Activated CD4-positive, alpha-beta T cell treated with anti-CD3 and anti-CD28 coated beads for 24 hours (primary cell): ENCODE data around the gene KIF16B.
"Not testable (repeated sequence)": the region's sequence is repeated elsewhere in the genome, so short reads cannot be mapped to it uniquely, and the experiment has no call there.

ENCODE experiments used
- DNase-seq, 2 donors: peaks; one replicate each; pipeline ENCODE4 v3.0.0-alpha.2; 2020; ENCODE audit warnings: low read depth in 2 of 2

KIF16B gene

DNA sequence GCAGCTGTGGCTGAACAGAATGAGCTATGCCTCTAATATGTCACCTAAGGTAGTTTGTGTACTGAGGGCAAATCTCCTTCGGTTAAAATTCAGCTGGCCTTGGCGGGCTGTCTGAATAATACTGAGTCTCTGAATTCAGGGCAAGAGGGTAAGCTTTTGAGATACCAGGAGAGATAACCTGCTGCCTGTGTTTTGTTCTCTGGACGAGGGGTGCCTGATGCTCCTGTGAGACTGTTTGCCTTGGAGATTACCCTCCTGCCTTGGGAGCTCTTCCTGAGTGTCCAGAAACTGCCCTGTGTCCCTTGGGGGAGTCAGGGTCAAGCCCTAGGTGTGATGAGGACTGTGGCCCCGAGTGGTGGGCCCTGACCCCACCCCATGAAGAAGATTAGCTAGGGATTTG, 282.9 kb downstream of the KIF16B start:
- DNase-seq: no peak

DNA sequence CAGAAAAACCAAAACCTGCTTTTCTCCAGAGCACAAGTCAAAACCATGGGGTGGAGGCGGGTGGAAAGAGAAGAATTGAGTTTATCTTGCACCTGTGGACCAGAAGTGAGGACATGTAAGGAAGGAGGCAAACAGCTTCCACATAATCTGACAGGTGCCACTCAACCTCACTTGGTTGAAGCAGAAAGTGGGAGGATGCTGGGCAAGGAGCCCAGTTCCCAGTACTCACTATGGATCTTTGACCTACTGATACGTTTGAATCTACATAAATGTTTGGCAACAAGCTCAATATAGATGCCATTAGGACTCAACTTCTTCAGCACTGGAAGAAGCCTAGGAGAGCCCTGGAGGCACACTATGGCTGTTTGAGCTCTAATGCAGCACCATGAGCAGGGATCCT, 285.5 kb downstream of the KIF16B start:
- DNase-seq: no peak

DNA sequence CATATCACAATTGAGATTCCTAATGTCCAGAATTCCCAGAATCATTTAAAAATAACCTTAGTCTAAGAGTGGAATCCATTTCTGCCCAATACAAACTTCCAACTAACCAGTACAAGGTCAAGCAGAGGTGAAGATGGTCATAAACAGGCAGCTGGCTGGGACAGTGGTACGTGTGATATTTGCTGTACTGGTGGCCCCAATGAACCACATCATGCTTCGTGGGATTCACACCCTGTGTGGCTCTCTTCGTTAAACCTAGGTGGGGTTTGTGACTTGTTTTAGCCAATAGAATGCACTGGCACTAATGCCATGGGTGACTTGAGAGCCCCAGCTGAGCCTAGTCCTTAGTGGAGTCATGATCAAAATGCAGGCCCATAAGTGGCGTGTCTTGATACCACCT, 286.6 kb downstream of the KIF16B start:
- no peak for DNase-seq

DNA sequence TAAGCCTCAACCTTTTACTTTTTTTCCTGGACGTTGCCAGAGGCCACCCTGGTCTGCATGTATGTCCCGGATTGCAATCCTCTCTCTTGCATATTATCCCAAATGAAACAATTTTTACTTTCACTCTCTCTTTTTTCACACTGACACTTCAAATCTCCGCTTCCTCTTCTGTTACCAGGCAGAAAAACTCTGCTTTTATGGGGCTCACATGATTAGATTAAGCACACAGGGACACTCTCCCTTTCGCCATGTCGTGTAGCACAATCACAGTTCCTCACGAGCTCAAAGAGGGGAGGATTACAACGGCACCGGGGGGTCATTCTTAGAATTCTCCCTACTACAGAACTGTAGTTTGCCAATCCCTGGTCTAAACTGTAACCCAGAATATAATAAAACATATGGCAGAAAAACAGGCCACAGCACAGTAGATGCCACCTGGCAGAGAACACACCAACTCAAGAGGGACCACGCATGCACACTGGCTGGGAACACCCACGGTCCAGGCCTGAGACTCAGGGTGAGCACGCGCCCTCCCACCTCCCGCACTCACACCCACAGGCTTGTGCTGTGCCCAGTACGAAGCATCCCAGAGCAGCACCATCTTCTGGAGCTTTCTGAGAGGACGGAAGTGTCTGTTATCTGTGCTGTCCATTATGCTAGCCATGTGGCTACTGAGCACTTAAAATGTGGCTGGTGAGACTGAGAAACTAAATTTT, 288.7 kb downstream of the KIF16B start:
- DNase-seq: no peak

DNA sequence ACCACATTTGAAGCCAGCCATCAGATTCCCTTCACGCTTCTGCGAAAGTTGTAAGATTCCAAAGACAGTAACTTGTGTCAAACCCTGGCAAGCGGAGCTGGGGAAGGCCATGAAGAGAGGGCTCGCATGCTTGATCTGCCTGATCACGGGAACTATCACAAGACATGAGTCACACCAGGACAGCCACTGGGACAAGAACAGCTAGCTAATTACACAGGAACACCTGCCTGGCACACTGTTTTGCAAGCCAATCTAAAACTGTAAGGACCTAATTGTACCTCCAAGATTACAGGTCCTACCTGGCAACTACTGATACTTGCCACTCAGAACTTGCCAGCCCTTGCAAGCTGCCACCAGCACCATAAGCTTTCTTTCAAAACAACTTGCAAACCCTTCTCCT, 289.3 kb downstream of the KIF16B start:
- no peak for DNase-seq

DNA sequence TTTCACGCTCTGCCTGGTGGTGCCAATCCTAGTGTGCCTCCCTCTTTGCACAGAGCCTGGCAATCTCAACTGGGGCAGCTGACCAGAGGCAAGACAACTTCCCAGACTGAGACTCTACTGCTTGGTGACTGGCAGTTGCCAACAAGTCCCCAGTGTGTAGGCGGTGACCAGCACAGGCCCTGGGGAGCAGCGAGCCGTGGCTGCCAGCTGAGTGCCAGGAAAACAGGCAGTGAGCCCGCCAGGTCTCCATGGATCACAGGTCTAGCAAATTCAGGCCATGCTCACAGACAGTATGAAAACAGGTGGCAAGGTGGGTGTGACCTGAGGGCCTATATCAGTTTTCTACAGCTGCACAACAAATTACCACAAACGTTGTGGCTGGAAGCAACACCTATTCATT, 289.9 kb downstream of the KIF16B start:
- no peak for DNase-seq

DNA sequence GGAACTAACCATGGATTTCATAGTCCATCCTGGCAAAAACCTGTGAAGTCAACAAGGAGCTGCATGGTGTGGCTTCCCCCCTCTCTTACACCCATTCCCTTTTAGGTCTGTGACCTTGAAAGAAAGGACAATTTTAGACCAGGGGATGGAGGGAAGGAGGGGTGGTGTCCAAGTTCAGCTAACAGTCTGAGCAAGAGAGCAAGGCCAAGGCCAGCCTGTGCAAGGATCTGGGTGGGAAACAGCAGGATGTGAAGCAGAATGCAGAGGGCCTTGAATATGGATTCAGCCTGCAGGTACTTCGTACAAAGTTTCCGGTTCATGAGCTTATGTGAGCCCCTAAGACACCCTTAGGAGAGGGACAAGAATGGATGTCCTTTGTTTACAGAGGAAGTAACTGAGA, 293.0 kb downstream of the KIF16B start:
- DNase-seq: no peak

DNA sequence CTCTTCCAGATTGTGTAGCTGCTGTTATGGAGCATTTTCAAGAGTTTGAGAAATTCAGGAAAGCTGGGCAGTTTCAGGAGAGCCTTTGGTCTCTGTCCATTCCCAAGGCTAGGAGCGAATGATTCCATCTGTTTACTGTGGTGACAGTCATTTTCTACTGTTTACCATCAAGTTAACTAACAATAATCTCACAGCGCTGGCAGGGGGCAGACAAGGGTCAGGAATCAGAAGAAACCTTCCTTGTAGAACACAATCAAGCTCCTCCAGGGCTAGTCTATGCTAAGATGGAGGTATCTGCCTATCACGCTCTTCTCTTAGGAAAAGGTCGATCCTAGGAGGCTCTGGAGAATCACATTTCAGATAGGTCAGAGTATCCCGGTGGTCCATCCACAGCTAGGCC, 293.9 kb downstream of the KIF16B start:
- DNase-seq: no peak

DNA sequence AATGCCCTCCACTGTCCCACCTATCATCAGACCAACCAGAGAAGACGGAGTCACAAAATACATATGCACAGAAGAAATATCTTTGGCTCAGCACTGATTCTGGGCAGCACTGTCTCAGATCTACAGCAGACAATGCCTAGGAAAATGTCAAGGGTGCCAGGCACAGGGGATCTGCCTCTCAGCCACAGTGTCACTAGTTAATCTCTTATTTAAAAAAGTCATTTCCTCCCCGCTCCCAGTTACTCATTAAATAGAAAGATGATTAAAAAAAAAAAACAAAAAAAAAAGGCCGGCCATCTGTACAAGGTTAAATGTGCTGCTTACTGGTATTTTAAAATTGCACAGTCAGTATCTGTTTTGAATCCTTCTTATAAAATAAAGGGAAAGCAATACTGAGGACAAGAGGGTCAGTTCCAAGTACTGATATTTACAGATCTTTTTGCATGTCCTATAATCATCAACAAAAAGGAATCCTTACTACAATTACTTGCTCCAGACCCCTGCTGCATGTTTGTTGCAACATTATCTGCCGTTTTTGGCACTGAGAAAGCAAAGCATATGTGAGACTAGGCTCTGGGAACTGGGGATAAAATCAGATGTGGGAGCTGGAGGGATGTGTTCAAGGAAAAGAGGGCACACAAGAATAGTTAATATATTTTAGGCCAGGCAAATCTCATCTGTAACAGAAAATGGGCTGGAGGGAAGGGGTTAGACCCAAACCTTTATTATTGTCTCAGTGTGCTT, 299.3 kb downstream of the KIF16B start:
- no peak for DNase-seq

DNA sequence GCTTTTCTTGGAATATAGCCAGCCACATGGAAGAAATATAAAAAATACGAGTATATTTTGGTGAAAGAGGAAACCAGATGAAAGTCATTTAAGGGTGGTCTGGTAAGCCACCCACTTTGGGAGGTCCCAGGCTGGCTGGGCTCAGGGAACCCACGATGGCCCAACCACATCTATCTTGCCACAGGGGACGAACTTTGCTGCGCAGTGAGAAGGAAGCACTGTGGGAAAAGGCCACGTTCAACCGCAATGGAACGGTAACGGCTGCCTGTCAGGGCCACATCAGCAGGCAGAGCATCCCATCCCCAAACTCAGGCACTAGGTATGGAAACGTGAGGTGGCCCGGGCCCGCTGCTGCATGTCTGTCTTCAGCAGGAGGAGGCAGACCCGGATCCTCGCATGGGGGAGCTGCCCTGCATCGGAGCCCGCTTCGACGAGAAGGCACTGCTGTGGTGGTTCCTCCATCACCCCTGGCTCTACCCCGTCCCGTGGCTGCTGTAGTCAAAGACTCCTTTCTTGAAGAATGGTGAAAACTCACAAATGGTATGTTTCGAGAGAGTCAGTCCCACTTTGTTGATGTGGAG, 300.4 kb downstream of the KIF16B start:
- DNase-seq: no peak

DNA sequence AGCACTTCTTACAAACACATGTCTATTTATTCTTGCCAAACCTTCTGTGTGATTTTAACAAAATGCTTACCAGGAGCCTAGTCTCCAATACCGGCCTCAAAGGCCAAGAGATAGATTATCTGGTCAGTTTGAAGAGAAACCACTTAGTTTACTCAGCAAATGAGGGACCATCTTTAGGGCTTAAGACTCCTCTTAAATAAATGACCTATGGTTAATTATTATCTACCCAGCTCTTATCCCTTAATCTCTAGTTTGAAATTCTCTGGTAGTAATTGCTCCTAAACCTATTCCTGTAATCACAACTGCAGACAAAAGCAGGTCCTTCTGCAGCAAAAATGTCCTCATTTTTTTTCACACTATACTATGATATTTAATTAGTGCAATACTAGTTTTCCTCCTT, 301.8 kb downstream of the KIF16B start:
- no peak for DNase-seq

DNA sequence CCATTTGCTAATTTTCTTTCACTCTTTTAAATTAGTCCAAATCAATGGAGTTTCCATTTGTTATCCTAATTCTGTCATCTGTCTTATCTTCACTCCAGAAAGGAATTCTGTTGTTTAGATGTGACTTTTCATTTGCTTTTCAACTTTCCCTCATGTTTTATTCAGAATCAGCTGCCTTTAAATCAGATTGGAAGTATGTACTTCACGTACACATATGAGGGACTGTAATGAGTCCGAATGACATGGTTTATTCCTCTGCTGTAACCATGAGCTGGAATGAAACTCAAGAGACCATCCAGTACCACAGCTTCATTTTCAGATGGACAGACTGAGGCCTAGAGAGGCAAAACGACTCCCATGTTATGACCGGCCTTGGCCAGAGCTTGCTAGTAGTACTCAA, 302.3 kb downstream of the KIF16B start:
- DNase-seq: no peak

DNA sequence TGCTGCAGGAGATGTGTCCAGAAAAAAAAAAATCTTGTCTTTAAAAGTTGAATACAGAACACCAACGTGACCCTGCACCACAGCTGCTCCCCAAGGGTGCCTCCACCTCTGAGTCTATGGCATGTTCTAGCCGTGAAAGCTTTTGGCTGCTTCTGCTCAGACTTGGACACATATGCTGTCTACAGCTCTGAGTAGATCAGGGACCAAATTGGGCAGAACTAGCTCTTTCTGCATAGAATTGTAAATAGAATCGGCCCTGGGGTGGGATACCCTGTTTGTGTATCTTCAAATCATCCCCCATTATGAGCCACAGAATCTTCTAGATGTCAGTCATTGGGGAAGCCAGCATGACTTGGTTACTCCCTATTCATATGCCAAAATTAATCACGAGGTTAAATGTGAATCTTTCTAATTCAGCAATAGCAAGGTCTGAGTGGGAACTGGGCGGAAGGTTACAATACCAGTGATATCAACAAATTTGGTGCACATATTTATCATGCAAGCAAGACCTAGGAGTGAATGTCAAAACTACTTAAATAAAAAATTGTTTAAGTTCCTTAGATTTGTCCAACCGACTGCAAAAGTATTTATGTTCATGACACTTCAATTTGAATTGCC, 302.8 kb downstream of the KIF16B start:
- no peak for DNase-seq

DNA sequence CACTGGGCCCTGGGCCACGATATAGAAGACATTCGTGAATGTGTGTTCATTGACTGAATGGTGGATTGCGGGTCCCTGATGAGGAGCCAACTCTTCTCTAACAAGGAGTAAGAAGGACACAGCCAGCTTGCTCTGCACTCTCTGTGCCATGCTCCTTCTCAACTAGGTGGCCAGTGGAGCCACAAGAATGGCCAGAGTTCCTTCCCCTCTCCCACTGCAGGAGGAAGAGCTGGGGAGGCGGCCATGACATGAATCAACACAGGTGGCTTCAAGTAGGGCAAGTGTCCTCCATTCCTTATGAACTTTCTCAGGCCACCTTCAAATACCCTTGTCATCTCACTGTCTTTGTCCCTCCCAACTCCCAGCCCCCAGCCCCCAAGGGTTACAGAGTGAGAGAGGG, 305.7 kb downstream of the KIF16B start:
- DNase-seq: no peak

DNA sequence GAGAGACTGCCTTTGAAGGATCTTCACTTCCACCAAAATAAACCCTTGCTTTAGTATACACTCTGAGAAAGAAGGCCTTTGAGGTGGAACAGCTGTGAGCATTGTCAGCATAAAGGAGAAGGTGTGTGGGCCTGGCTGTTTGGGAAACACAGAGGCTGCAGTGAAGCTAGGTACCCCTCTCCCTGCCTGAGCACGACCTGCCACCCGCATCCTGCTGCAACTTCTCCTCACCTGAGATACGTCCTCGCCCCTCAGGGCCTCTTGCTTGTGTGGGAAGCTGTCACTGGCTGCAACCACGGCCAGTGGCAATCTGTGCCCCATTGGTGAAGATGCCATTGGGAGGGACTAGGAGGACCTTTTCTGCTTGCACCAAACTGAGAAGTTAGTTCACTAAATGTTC, 307.9 kb downstream of the KIF16B start:
- DNase-seq: no peak

DNA sequence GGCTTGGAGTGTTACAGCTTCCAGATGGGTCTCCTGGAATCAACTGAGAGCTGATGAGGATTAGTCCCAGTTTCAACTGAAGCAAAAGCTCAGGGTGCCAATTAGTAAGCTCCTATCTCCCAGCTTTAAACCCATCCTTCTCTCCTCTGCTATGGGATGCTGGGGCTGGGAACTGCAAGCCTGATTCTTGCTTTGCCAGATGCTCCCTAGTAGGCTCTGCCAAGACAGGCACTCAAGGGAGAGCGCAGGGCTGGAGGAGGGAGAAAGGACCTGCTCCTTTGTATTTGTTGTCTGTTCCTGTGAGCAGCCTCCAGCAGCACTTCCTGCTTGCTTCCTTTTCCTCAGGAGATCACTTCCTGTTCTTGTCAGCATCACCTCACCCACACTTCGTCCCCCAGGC, 309.7 kb downstream of the KIF16B start:
- DNase-seq: no peak

DNA sequence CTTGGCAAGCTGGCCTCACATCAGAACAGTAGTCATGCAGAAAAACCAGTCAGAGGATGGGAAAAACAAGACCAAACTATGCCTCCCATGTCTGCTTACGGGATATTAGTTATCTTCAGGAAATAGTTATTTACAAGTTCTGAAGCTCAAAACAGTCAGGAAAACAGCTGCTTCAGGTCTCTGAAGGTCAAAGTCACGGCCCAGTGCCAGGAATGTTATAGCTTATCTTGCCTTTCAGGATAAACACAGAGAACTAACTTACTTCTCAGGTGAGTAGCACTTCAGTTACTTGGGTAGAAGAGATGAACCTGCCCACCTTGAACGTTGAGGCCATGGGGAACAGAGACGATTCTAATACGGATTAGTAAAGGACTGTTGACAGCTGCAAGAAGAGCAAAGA, 310.7 kb downstream of the KIF16B start:
- DNase-seq: no peak

DNA sequence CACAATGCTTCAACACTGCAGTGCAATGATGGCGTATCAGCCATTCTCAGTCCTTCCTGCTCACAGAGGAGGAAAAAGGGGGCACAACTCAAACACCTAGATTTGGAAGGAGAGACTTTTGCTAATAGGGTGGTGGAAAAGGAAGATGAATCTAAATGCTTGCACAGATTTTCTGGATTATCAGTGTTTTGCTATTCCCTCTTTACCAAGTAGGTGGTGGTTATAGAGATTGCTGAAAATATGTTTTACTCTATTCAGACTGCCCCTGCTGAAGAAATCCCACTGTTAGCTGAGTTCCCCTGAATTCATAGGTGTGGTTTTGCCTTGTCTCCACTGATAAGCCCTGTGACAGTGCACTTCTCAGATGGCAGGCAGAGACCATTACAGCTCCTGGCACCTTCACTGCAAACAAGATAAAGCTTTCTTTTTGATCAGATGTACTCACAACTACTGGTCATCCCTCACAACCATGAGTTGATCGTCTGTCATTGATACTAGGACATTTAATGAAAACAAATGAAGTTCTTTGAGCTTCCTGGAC, 311.4 kb downstream of the KIF16B start:
- DNase-seq: no peak

DNA sequence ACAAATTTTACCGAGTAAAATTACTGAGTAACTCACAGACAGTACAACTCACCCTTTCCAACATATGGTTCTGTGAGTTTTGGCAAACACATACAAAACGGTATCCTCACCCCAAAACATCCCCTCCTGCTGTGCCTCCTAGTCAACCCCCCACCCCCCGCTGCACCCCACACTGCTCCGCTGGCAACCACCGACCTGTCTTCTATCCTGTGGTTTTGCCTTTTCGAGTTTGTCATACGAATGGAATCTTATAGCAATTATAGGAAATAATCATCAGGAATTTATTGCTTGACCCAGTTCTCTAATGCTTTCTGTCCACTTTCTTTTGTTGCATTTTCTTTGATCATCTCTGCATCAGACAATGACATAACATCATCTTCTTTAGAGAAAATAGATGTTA, 312.3 kb downstream of the KIF16B start:
- no peak for DNase-seq

DNA sequence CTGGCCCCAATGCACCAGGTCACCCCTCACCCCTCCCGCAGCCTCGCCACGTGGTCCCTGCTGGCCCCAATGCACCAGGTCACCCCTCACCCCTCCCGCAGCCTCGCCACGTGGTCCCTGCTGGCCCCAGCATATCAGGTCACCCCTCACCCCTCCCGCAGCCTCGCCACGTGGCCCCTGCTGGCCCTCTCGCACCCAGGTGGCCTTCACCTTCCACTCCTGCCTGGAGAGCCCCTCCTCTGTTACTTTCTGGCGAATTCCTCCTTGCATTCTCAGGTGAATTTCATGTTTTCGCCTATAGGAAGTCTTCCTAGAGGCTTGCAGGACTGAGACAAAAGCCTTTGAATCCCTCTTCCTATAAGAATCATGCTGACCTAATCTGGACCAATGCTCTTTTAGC, 313.1 kb downstream of the KIF16B start:
- DNase-seq: not testable (repeated sequence)

DNA sequence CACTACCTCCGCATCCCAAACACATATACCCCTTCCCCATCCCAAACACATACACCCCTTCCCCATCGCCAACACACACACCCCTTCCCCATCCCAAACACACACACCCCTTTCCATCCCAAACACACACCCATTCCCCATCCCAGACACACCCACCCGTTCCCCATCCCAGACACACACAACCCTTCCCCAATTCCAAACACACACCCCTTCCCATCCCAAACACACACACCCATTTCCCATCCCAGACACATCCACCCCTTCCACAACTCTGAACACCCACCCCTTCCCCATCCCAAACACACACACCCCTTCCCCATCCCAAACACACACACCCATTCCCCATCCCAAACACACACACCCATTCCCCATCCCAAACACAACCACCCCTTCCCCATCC, 314.5 kb downstream of the KIF16B start:
- no peak for DNase-seq

DNA sequence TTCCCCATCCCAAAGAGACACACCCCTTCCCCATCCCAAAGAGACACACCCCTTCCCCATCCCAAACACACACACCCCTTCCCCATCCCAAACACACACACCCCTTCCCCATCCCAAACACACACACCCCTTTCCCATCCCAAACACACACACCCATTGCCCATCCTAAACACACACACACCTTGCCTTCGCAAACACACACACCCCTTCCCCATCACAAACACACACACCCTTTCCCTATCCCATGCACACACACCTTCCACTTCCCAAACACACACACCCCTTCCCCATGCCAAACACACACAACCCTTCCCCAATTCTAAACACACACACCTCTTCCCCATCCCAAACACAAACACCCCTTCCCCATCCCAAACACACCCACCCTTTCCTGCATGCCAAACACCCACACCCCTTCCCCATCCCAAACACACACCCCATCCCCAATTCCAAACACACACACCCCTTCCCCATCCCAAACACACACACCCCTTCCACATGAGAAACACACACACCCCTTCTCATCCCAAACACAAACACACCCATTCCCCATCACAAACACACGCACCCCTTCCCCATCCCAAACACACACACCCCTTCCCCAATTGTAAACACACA, 315.3 kb downstream of the KIF16B start:
- DNase-seq: no peak
